Parathyroid adenoma (tissue), 2 donors: Measurements from ENCODE around the gene EFNA5.

Experiments
- H2AFZ ChIP-seq: fragments of 300-600 bp; sonication (generic); one replicate; pipeline ENCODE4 v1.7.0; 2017; ENCODE audit warnings: antibody characterized with exemption, mild to moderate bottlenecking
- H3K27ac ChIP-seq: fragments of 300-600 bp; sonication (generic); one replicate; pipeline ENCODE4 v1.7.0; 2017
- H3K27me3 ChIP-seq: fragments of 300-600 bp; sonication (generic); one replicate; pipeline ENCODE4 v1.7.0; 2017; ENCODE audit warnings: low read length; ENCODE audit not compliant: control insufficient read depth, insufficient read depth
- H3K36me3 ChIP-seq: fragments of 300-600 bp; sonication (generic); one replicate; pipeline ENCODE4 v1.7.0; 2017; ENCODE audit warnings: low read length; ENCODE audit not compliant: control insufficient read depth, insufficient read depth
- H3K4me1 ChIP-seq: fragments of 300-600 bp; sonication (generic); one replicate; pipeline ENCODE4 v1.7.0; 2017; ENCODE audit warnings: control low read depth
- H3K4me2 ChIP-seq: fragments of 300-600 bp; sonication (generic); one replicate; pipeline ENCODE4 v1.7.0; 2017; ENCODE audit warnings: low read length
- H3K4me3 ChIP-seq: fragments of 300-600 bp; sonication (generic); one replicate; pipeline ENCODE4 v1.7.0; 2017; ENCODE audit warnings: low read depth, low read length
- H3K79me2 ChIP-seq: fragments of 300-600 bp; sonication (generic); one replicate; pipeline ENCODE4 v1.7.0; 2017; ENCODE audit warnings: control low read depth
- H3K9ac ChIP-seq: fragments of 300-600 bp; sonication (generic); one replicate; pipeline ENCODE4 v1.7.0; 2017; ENCODE audit warnings: mild to moderate bottlenecking
- H3K9me3 ChIP-seq: fragments of 300-600 bp; sonication (generic); one replicate; pipeline ENCODE4 v1.7.0; 2017; ENCODE audit warnings: low read length; ENCODE audit not compliant: control insufficient read depth
- TF ChIP-seq, protein P1 (sequence below): fragments of 300-600 bp; sonication (generic); IDR thresholded peaks from one replicate; pipeline ENCODE4 v1.7.0; 2017; ENCODE audit warnings: antibody characterized with exemption, mild to moderate bottlenecking
- donor health status: primary hyperparathyroidism.

The EFNA5 gene

GRCh38 chr5:107542831-107543231 is 127.9 kb downstream of the EFNA5 start:
- TF ChIP-seq, protein P1, sequence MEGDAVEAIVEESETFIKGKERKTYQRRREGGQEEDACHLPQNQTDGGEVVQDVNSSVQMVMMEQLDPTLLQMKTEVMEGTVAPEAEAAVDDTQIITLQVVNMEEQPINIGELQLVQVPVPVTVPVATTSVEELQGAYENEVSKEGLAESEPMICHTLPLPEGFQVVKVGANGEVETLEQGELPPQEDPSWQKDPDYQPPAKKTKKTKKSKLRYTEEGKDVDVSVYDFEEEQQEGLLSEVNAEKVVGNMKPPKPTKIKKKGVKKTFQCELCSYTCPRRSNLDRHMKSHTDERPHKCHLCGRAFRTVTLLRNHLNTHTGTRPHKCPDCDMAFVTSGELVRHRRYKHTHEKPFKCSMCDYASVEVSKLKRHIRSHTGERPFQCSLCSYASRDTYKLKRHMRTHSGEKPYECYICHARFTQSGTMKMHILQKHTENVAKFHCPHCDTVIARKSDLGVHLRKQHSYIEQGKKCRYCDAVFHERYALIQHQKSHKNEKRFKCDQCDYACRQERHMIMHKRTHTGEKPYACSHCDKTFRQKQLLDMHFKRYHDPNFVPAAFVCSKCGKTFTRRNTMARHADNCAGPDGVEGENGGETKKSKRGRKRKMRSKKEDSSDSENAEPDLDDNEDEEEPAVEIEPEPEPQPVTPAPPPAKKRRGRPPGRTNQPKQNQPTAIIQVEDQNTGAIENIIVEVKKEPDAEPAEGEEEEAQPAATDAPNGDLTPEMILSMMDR = no peak
- no peak overlapping the region for H3K9ac ChIP-seq

DNA sequence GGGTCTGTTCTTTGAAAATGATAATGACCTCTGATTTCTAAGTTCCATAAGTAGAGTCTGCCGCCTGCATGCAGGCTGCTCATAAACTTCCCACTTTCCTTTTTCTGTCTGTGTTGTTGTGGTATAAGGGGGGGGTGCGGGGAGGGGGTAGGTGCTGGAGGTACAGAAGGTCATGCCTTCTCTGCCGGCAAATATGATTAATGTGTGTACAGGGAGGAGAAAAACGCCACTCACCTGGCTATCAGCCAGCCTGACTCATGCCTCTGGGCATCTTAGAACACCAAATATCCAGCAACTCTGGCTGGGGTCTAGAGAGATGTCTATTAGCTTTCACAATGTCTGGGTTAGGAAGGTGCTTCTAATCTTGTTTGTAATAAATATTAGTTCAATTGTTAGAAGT is 128.3 kb downstream of the EFNA5 start:
- no peak overlapping the region for H3K9ac ChIP-seq
- H3K27me3 ChIP-seq = no peaks in the 10 kb centered on the region
- no peak overlapping the region for H3K27ac ChIP-seq
- H3K4me2 ChIP-seq = no peak overlapping the region
- H3K79me2 ChIP-seq = no peaks in the 10 kb centered on the region
- H3K9me3 ChIP-seq = no peaks in the 10 kb centered on the region
- H3K4me1 ChIP-seq = no peaks in the 10 kb centered on the region
- TF ChIP-seq, protein P1 = no peak
- no peak overlapping the region for H2AFZ ChIP-seq
- H3K36me3 ChIP-seq = no peaks in the 10 kb centered on the region
- no peak overlapping the region for H3K4me3 ChIP-seq

More at GRCh38 chr5:107542831-107543231, 127.9 kb downstream of the EFNA5 start:
- Histone ChIP-seq H3K4me2 (no peak overlapping the region), H3K4me1 (no peaks in the 10 kb centered on the region), H3K79me2 (no peaks in the 10 kb centered on the region), H3K36me3 (no peaks in the 10 kb centered on the region), H3K27ac (no peak overlapping the region), H3K4me3 (no peak overlapping the region), H3K27me3 (no peaks in the 10 kb centered on the region), H3K9me3 (no peaks in the 10 kb centered on the region), H2AFZ (no peak overlapping the region)

DNA sequence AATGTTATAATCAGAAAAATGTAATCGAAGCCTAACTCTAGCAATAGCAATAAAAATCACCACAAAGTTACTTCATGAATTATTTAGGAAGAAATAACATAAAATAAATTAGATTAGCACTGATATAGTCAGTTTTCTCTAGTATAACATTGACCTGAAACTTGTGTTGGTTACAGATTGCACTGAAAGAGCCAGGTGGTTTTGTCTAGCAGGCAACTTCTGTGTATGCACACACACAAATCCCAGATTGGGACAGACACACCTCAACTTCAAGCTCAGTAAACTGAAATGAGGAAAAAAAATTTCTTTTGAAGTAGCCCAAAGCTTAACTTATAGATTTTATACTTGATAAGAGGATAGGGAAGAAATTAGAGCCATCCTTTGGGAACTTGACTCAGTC is 129.3 kb downstream of the EFNA5 start:
- Histone ChIP-seq H3K4me3 (no peak overlapping the region), H3K27ac (no peak overlapping the region), H3K79me2 (no peaks in the 10 kb centered on the region), H3K9me3 (no peaks in the 10 kb centered on the region), H3K9ac (no peak overlapping the region), H3K27me3 (no peaks in the 10 kb centered on the region), H3K36me3 (no peaks in the 10 kb centered on the region), H3K4me1 (no peaks in the 10 kb centered on the region), H3K4me2 (no peak overlapping the region), H2AFZ (no peak overlapping the region)
- TF ChIP-seq, protein P1 = no peak

GRCh38 chr5:107539726-107540330 is 130.9 kb downstream of the EFNA5 start:
- TF ChIP-seq, protein P1 = no peak
- Histone ChIP-seq H3K9me3 (no peaks in the 10 kb centered on the region), H3K27ac (no peak overlapping the region), H3K4me2 (no peak overlapping the region), H3K4me3 (no peak overlapping the region), H3K9ac (no peak overlapping the region), H3K36me3 (no peaks in the 10 kb centered on the region), H2AFZ (no peak overlapping the region), H3K79me2 (no peaks in the 10 kb centered on the region), H3K27me3 (no peaks in the 10 kb centered on the region), H3K4me1 (no peaks in the 10 kb centered on the region)

DNA sequence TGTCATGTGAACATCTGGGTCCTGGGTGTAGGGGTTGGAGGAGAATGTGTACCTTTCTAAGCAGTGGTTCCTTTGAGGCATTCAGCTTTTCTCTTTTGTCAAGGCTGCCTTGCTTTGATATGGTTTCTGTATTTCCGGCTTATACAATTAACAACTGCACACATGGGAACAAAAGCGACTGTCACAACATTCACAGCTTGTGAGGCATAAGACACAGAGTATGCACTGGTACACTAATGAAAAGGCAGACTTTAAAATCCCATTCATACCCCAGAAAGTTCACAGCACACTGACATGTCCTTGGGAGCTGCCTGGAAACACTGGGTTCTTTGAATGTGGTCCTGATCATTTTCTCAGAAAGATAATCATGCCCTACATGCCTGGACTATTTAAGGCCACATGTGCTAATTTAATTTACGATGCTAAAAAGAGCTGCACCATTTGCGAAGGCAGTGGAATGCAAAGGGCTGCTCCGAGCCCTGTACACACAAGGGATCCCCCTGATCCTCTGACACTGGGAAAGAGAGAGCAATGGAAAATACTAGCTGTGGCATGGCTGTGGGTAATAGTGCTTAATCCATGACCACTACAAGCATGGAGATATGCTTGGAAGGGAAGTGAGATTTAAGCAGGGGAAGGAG is 131.8 kb downstream of the EFNA5 start:
- H3K4me1 ChIP-seq = no peaks in the 10 kb centered on the region
- H3K27me3 ChIP-seq = no peaks in the 10 kb centered on the region
- H3K4me3 ChIP-seq = no peak overlapping the region
- no peaks in the 10 kb centered on the region for H3K36me3 ChIP-seq
- no peak overlapping the region for H2AFZ ChIP-seq
- no peak overlapping the region for H3K9ac ChIP-seq
- no peak overlapping the region for H3K4me2 ChIP-seq
- no peaks in the 10 kb centered on the region for H3K79me2 ChIP-seq
- no peak overlapping the region for H3K27ac ChIP-seq
- TF ChIP-seq, protein P1 = no peak
- no peaks in the 10 kb centered on the region for H3K9me3 ChIP-seq
